LNCAP (cell line): Measurements from ENCODE around the gene NEK7.

ENCODE experiments used
- CTCF ChIP-seq: fragments of 450-650 bp; IDR thresholded peaks from 2 replicates; pipeline ENCODE4 v1.5.1; 2017; ENCODE audit warnings: mild to moderate bottlenecking

Gene NEK7

GRCh38 chr1:198150369-198150768 lies 6.4 kb upstream of the NEK7 start:
- TF ChIP-seq CTCF, result no peak

GRCh38 chr1:198151688-198152087 lies 5.1 kb upstream of the NEK7 start:
- TF ChIP-seq CTCF, result no peak

- no peak for TF ChIP-seq CTCF
Measured at GRCh38 chr1:198153103-198153502, 3.7 kb upstream of the NEK7 start.

GRCh38 chr1:198153804-198154203 lies 3.0 kb upstream of the NEK7 start:
- no peak for TF ChIP-seq CTCF

- TF ChIP-seq CTCF, result no peak
Measured at GRCh38 chr1:198155253-198155652, 1.5 kb upstream of the NEK7 start.

GRCh38 chr1:198156111-198156744 lies 570 bp upstream of the NEK7 start:
- TF ChIP-seq CTCF, result peak; percentile 93

- no peak for TF ChIP-seq CTCF
Measured at GRCh38 chr1:198157241-198157846, 546 bp downstream of the NEK7 start.
